IPS-20b (cell line): Measurements from ENCODE around the gene KRTAP4-12.
"Not testable (repeated sequence)": the region's sequence is repeated elsewhere in the genome, so short reads cannot be mapped to it uniquely, and the experiment has no call there.

ENCODE experiments used
- H3K27ac ChIP-seq: one replicate; pipeline ENCODE4 v1.5.1; 2013; ENCODE audit warnings: low read length
- H3K27me3 ChIP-seq: 2 replicates; pipeline ENCODE4 v1.6.1; 2013; ENCODE audit warnings: mild to moderate bottlenecking, low read length, inconsistent platforms; ENCODE audit not compliant: insufficient read depth
- H3K36me3 ChIP-seq: 2 replicates; pipeline ENCODE4 v1.6.1; 2013; ENCODE audit warnings: low read depth, mild to moderate bottlenecking, inconsistent platforms, low read length, moderate library complexity; ENCODE audit not compliant: insufficient read depth
- H3K4me1 ChIP-seq: 2 replicates; pipeline ENCODE4 v1.6.1; 2013; ENCODE audit warnings: mild to moderate bottlenecking, control low read depth, inconsistent platforms, low read length, moderate library complexity; ENCODE audit not compliant: insufficient read depth
- H3K4me3 ChIP-seq: 2 replicates; pipeline ENCODE4 v1.5.1; 2013; ENCODE audit warnings: mild to moderate bottlenecking, low read length, inconsistent platforms
- H3K9ac ChIP-seq: 2 replicates; pipeline ENCODE4 v1.6.1; 2013; ENCODE audit warnings: low read depth, mild to moderate bottlenecking, inconsistent platforms, low read length, moderate library complexity
- H3K9me3 ChIP-seq: 2 replicates; pipeline ENCODE4 v1.6.1; 2013; ENCODE audit warnings: mild to moderate bottlenecking, low read depth, low read length, inconsistent platforms; ENCODE audit not compliant: insufficient read depth

Gene KRTAP4-12

DNA sequence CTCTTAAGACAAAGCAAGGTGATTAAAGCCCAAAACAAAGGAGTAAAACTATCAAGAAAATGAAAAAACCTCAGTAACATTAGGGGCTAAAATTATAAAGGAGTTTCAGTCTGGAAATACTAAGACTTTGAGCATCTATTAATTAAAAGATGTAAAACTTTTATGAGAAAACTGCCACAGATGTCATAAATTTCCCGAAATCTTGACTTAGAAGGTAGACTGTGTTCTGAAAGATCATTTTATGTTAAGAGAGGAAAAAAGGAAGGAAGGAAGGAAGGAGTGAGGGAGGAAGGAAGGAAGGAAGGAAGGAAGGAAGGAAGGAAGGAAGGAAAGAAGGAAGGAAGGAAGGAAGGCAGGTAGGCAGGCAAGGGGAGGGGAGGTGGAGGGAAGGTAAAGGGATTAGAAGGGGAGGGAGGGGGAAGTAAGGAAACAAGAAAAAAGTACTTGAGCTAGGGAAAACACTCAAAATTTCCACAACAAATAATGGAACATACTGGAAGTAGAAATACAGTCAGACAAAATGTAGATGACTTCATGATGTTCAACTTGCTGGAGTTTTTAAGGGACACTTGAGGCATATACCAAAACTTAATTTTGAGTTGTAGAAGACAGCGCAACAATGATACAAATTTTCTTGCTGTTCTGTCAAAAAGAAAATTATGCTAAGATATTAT is 23.7 kb upstream of the KRTAP4-12 start:
- H3K4me3 ChIP-seq = no peak overlapping the region
- no peaks in the 10 kb centered on the region for H3K27me3 ChIP-seq
- no peaks in the 10 kb centered on the region for H3K36me3 ChIP-seq
- peaks cover 14% of the 10 kb centered on the region for H3K9me3 ChIP-seq
- no peak overlapping the region for H3K9ac ChIP-seq
- no peak overlapping the region for H3K27ac ChIP-seq
- no peaks in the 10 kb centered on the region for H3K4me1 ChIP-seq

DNA sequence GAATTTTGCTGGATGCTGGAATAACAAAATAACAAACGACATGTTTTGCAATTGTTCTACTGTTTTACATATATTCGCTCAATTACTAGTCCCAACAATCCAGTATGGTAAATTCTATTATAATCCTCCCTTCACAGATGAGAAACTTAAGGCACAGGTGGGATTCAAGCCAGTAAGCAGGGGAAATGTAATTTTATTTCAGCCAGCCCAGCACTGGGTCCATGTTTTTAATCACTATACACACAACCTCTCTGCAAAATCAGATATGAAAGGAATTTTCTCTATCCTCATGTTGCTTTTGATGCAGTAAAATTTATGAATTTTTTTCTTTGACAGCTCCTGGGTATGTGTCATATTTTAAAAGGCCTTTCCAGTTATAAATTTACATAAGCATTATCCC is 21.3 kb upstream of the KRTAP4-12 start:
- Histone ChIP-seq H3K27ac (no peak overlapping the region), H3K4me3 (no peak overlapping the region), H3K27me3 (no peaks in the 10 kb centered on the region), H3K36me3 (no peaks in the 10 kb centered on the region), H3K9me3 (peaks cover 14% of the 10 kb centered on the region), H3K9ac (no peak overlapping the region), H3K4me1 (no peaks in the 10 kb centered on the region)

DNA sequence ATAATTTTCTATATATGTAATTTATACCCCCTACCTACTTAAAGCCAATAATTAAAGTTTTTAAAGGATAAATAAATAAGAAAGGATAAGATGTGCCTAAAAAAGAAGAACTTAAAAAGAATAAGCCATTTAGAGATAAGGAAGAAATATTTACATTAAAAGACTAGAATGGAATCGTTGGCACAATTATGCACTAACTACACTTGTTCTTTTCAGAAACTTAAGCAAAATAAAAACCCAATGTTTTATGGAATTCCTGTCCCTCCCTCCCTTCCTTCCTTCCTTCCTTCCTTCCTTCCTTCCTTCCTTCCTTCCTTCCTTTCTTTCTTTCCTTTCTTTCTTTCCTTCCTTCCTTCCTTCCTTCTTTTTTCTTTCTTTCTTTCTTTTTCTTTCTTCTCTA is 20.9 kb upstream of the KRTAP4-12 start:
- no peaks in the 10 kb centered on the region for H3K27me3 ChIP-seq
- no peaks in the 10 kb centered on the region for H3K36me3 ChIP-seq
- H3K4me3 ChIP-seq = no peak overlapping the region
- peaks cover 14% of the 10 kb centered on the region for H3K9me3 ChIP-seq
- no peaks in the 10 kb centered on the region for H3K4me1 ChIP-seq
- H3K27ac ChIP-seq = no peak overlapping the region
- H3K9ac ChIP-seq = no peak overlapping the region

DNA sequence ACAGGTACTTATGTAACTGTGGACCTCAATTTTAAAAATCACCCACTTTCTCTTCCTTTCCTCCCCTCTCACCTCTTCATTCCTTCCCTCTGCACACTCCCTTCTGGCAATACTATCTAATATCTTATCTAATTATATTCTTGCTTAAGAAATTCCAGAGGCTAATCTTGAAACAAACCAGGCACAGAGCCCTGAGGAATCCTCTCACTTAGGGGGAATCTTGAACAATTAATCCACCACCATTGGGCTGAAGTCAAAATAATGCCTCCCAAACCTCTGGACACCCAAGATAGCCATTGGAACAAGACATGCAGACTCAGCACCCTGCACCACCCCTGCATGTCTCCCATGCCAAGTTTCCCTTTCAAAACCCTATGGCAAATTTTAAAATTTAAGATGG is 17.4 kb upstream of the KRTAP4-12 start:
- peaks cover 18% of the 10 kb centered on the region for H3K9me3 ChIP-seq
- H3K4me1 ChIP-seq = no peaks in the 10 kb centered on the region
- H3K36me3 ChIP-seq = no peaks in the 10 kb centered on the region
- no peak overlapping the region for H3K4me3 ChIP-seq
- no peaks in the 10 kb centered on the region for H3K27me3 ChIP-seq
- no peak overlapping the region for H3K9ac ChIP-seq
- no peak overlapping the region for H3K27ac ChIP-seq

DNA sequence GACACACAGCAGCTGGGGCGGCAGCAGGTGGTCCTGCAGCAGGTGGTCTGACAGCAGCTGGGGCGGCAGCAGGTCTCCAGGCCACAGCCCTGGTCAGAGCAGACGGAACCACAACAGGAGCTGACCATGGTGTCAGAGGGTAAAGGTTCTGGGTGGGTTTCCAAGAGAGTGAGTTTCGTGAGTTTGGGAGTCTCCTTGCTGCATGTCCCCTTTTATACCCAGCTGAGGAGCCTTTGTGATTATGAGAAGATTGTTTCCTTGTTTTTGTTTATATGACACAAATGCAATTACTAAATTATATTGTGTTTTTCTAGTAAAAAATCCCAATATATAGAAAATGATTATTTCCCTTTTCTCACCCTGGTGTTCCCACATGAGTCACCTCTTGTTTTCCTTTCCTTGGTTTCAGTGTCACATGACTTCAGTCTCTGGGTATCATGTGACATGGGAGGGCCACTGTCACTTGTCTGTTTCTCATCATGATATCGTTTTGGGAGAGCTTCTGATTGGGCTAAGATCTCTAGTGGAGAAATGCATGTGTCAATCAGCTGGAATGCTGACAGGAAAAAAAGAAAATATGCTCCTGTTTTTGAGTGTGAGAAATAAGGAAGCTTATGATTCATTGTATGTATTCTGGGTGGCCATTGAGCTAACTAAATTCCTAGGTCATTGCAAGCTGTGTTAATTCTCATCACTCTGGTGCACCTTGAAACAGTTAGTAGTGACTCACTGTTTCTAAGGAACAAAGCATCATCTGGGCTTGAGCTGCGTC is 16.6 kb upstream of the KRTAP4-12 start, which contains the start of gene KRTAP4-6:
KRTAP4-6 (minus strand) TSS at position 185 of the 772 bp plus-strand sequence; CDS start at position 128, 57 bp downstream.
- no peaks in the 10 kb centered on the region for H3K36me3 ChIP-seq
- H3K9ac ChIP-seq = no peak within 1 kb of the TSS
- H3K4me1 ChIP-seq = no peaks in the 10 kb centered on the region
- no peaks in the 10 kb centered on the region for H3K27me3 ChIP-seq
- peaks cover 18% of the 10 kb centered on the region for H3K9me3 ChIP-seq
- H3K27ac ChIP-seq = no peak within 1 kb of the TSS
- H3K4me3 ChIP-seq = no peak within 1 kb of the TSS

DNA sequence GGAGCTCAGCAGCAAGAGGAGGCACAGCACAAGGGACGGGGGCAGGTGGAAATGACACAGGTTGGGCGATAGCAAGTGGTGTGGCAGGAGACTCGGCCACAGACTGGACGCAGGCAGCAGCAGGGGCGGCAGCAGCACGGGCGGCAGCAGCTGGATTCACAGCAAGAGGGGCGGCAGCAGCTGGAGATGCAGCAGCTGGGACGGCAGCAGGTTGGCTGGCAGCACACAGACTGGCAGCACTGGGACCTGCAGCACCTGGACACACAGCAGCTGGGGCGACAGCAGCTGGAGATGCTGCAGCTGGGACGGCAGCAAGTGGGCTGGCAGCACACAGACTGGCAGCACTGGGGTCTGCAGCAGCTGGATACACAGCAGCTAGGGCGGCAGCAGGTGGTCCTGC is 15.9 kb upstream of the KRTAP4-12 start:
- H3K27ac ChIP-seq, H3K27me3 ChIP-seq, H3K36me3 ChIP-seq, H3K4me1 ChIP-seq, H3K9ac ChIP-seq, H3K4me3 ChIP-seq: not testable (repeated sequence)
- peaks cover 18% of the 10 kb centered on the region for H3K9me3 ChIP-seq

DNA sequence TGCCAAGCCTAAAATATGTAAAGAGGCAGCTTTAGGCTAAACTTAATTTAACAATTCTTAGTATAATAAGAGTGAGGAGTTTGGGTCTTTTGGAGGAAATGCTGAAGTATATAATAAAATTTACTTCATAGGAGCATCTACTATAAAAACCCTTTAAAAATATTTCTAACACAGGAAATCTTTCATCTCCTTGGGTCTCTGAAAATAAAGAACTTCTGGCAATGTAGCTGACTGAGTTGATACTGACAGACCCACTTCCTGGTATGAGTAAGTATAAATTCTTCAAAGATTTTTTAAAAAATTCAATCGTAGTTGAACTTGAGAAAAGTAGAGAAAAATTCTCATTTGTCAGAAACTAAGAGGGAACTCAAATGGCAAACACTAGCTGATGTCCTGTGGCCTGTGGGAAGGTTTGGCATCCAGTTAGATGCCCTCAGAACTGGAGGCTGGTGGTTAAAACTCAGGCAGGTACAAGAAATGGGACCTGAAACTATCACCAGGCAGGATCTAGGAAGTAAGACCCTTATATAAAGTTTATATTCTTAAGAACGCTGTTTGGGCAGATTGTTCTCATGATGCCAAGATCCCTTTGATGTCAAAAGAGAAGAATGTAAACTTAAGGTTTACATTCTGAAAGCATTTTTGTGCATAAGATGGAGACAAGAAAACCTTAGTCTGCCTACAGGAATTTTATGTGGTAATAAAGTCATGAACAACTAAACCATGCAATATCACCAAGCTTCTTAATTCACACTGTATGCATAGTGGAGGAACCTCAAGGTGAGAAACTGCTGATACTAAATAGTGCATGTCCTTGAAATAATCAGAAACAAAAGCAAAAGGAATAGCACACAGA is 10.1 kb upstream of the KRTAP4-12 start:
- Histone ChIP-seq H3K9me3 (0 out of 2 replicates have a peak, but pooled peaks cover under 1% of the 10 kb centered on the region), H3K36me3 (no peaks in the 10 kb centered on the region), H3K27ac (no peak overlapping the region), H3K27me3 (no peaks in the 10 kb centered on the region), H3K4me1 (no peaks in the 10 kb centered on the region), H3K4me3 (no peak overlapping the region), H3K9ac (no peak overlapping the region)

DNA sequence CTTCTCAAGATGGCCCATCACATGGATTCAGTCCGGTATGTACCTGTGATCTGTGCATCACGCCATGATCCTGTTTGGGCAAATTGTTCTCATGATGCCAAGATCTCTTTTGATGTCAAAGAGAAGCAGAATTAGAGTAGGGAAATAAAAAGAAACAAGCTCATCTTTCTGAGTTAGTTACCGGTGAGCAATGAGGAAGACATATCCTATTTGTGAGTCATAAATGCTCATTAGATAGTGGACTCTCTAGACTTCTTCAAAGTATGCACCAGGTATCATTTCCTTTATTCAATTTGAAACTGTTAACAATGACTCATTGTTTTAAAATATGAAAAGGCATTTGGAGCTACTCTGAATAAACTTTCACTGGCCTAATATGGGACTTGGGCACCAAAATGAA is 8.0 kb upstream of the KRTAP4-12 start:
- Histone ChIP-seq H3K4me1 (no peaks in the 10 kb centered on the region), H3K4me3 (no peak overlapping the region), H3K27me3 (no peaks in the 10 kb centered on the region), H3K36me3 (no peaks in the 10 kb centered on the region), H3K9ac (no peak overlapping the region), H3K9me3 (no peaks in the 10 kb centered on the region), H3K27ac (no peak overlapping the region)

DNA sequence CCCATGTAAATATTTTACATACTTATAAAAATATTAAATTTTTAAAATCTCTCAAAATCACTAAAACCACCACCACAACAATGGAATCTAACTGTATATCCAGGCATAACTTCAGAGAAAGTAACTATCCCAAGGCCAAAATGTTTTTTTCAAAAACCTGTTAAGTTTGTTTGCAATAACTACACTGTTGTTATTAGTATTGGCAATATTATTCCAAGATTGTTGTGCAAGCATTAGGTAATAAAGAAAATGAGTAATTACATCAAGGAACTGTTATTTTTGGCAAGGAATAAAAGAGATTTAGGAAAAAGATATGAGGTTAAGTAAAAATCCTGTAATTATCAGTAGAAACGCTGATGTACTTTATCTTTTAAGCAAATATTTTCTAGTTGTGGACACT is 3.4 kb upstream of the KRTAP4-12 start:
- Histone ChIP-seq H3K27ac (no peak overlapping the region), H3K9ac (no peak overlapping the region), H3K4me1 (no peaks in the 10 kb centered on the region), H3K27me3 (no peaks in the 10 kb centered on the region), H3K9me3 (no peaks in the 10 kb centered on the region), H3K36me3 (no peaks in the 10 kb centered on the region), H3K4me3 (no peak overlapping the region)

DNA sequence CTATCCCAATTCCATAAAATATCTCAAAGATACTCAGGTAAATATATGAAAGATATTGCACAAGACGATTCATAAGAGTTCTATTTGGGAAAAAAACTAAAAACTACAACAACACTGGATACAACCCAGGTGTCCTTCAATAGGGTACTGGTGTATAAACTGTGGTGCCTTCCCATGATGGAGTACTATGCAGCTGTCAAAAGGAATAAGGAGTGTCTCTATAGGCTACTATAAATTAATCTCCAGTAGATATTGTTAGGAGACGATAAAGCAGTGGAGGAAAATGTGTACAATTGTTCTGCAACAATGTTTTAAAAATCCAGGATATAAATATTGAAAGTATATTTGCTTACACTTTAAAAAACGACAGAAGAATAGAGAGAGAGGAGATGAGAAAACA is 2.4 kb upstream of the KRTAP4-12 start:
- H3K9me3 ChIP-seq = no peaks in the 10 kb centered on the region
- H3K4me3 ChIP-seq = no peak overlapping the region
- H3K9ac ChIP-seq = no peak overlapping the region
- no peaks in the 10 kb centered on the region for H3K27me3 ChIP-seq
- no peaks in the 10 kb centered on the region for H3K36me3 ChIP-seq
- no peaks in the 10 kb centered on the region for H3K4me1 ChIP-seq
- no peak overlapping the region for H3K27ac ChIP-seq

DNA sequence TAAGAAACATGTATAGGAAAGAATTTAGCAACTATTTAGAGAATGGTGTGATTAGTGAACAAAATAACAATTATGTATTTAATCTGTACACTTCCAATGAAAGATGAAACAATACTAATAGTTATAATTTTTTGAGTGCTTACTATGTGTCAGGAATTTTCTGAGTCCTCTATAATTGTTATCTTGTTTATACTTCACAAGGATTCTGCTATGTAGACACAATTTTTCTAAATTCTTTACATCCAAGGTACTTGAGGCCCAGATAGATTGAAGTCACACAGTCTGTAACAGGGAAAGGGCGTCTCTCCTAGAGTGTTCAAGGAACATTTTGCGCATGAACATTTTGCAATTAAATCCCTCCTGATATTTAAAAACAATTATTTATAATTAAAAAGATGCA is 1.1 kb upstream of the KRTAP4-12 start:
- Histone ChIP-seq H3K4me3 (no peak overlapping the region), H3K9ac (no peak overlapping the region), H3K9me3 (no peaks in the 10 kb centered on the region), H3K27me3 (no peaks in the 10 kb centered on the region), H3K27ac (no peak overlapping the region), H3K4me1 (no peaks in the 10 kb centered on the region), H3K36me3 (no peaks in the 10 kb centered on the region)
